ENCODE results near the gene OOSP3.

OOSP3 gene

GRCh38 chr11:59938718-59939117 is 60.1 kb downstream of the OOSP3 start:
- DNase-seq = no peak
- no peaks in the 10 kb centered on the region for H3K27me3 ChIP-seq (replicated peaks; ENCODE audit: control insufficient read depth, insufficient read depth, low read length, poor library complexity, severe bottlenecking)
- no peaks in the 10 kb centered on the region for H3K4me1 ChIP-seq (ENCODE audit: control insufficient read depth, insufficient read depth, low read length, poor library complexity, severe bottlenecking)
- no peaks in the 10 kb centered on the region for H3K36me3 ChIP-seq (ENCODE audit: control insufficient read depth, insufficient read depth, low read length)
- no peak overlapping the region for H3K4me3 ChIP-seq (ENCODE audit: insufficient read depth, low read depth, low read length, poor library complexity, severe bottlenecking)
- no peak overlapping the region for H3K27ac ChIP-seq (ENCODE audit: insufficient read depth, low read length, poor library complexity, severe bottlenecking)
- H3K9me3 ChIP-seq (ENCODE audit: control insufficient read depth, low read length) = no peaks in the 10 kb centered on the region

DNA sequence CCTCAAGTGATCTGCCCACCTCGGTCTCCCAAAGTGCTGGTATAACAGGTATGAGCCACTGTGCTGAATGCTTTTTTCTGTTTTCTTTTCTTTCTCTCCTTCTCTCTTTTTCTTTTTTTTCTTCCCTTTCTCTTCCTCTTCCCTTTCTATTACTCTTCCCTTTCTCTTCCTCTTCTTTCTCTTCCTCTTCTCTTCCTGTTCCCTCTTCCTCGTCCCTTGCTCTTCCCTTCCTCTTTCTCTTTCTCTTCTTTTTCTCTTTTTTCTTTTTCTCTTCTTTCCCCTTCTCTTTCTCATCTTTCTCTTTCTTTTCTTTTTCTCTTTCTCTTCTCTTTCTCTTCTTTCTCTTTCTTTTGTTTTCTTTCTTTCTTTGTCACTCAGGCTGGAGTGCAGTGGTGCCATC is 60.9 kb downstream of the OOSP3 start:
- H3K9me3 ChIP-seq (ENCODE audit: control insufficient read depth, low read length) = no peaks in the 10 kb centered on the region
- H3K27me3 ChIP-seq (replicated peaks; ENCODE audit: control insufficient read depth, insufficient read depth, low read length, poor library complexity, severe bottlenecking) = no peaks in the 10 kb centered on the region
- no peak overlapping the region for H3K4me3 ChIP-seq (ENCODE audit: insufficient read depth, low read depth, low read length, poor library complexity, severe bottlenecking)
- no peak overlapping the region for H3K27ac ChIP-seq (ENCODE audit: insufficient read depth, low read length, poor library complexity, severe bottlenecking)
- no peaks in the 10 kb centered on the region for H3K4me1 ChIP-seq (ENCODE audit: control insufficient read depth, insufficient read depth, low read length, poor library complexity, severe bottlenecking)
- no peak for DNase-seq
- H3K36me3 ChIP-seq (ENCODE audit: control insufficient read depth, insufficient read depth, low read length) = no peaks in the 10 kb centered on the region

DNA sequence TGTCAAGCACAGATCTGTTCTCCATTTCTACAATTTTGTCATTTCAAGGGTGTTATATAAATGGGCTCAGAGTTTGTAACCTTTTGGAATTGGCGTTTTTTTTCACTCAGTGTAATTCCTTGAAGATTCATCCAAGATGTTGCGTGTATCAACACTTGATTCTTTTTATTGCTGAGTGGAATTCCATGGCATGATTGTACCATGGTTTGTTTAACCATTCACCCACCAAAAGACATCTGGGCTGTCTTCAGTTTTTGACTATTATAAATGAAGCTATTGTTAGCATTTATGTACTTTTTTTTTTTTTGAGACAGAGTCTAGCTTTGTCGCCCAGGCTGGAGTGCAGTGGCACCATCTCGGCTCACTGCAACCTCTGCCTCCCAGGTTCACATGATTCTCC is 62.5 kb downstream of the OOSP3 start:
- H3K9me3 ChIP-seq (ENCODE audit: control insufficient read depth, low read length) = no peaks in the 10 kb centered on the region
- no peak overlapping the region for H3K4me3 ChIP-seq (ENCODE audit: insufficient read depth, low read depth, low read length, poor library complexity, severe bottlenecking)
- H3K27me3 ChIP-seq (replicated peaks; ENCODE audit: control insufficient read depth, insufficient read depth, low read length, poor library complexity, severe bottlenecking) = no peaks in the 10 kb centered on the region
- no peaks in the 10 kb centered on the region for H3K4me1 ChIP-seq (ENCODE audit: control insufficient read depth, insufficient read depth, low read length, poor library complexity, severe bottlenecking)
- no peaks in the 10 kb centered on the region for H3K36me3 ChIP-seq (ENCODE audit: control insufficient read depth, insufficient read depth, low read length)
- DNase-seq = no peak
- H3K27ac ChIP-seq (ENCODE audit: insufficient read depth, low read length, poor library complexity, severe bottlenecking) = no peak overlapping the region

DNA sequence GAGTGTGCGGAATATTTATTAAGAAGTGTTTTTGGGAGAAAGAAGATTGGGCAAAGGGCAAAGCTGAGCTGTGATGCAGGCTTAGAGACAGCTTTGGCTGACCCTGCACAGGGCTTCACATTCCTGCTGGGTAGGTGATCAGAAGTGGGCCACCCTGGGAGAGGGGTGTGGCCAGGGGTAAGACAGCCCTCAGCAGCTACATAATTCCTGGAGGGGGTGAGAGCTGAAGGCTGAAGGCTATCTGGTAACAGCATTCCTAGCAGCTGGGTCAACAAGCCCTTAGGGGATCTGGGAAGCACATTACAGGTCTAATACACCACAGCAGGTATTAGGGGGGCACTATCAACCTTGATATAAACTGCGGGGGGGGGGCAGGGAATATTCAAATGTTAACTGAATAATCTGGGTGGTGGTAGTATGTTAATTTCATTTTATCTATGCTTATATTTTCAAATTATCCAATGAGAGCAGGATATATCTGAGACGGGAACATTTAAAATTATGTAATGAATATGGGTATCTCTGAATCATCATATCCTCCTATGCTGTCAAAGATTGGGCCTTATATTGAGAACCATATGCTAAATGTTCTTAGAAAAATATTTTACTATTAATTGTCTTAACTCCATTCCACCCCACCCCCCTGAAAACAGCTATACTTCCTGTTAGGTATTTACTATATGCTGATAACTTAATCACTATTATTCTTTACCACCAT is 65.6 kb downstream of the OOSP3 start:
- Histone ChIP-seq H3K4me3 (ENCODE audit: insufficient read depth, low read depth, low read length, poor library complexity, severe bottlenecking) (no peak overlapping the region), H3K27ac (ENCODE audit: insufficient read depth, low read length, poor library complexity, severe bottlenecking) (no peak overlapping the region), H3K9me3 (ENCODE audit: control insufficient read depth, low read length) (no peaks in the 10 kb centered on the region), H3K4me1 (ENCODE audit: control insufficient read depth, insufficient read depth, low read length, poor library complexity, severe bottlenecking) (no peaks in the 10 kb centered on the region), H3K36me3 (ENCODE audit: control insufficient read depth, insufficient read depth, low read length) (no peaks in the 10 kb centered on the region), H3K27me3 (replicated peaks; ENCODE audit: control insufficient read depth, insufficient read depth, low read length, poor library complexity, severe bottlenecking) (no peaks in the 10 kb centered on the region)
- DNase-seq = no peak

- Histone ChIP-seq H3K4me3 (ENCODE audit: insufficient read depth, low read depth, low read length, poor library complexity, severe bottlenecking) (no peak overlapping the region), H3K36me3 (ENCODE audit: control insufficient read depth, insufficient read depth, low read length) (no peaks in the 10 kb centered on the region), H3K27ac (ENCODE audit: insufficient read depth, low read length, poor library complexity, severe bottlenecking) (no peak overlapping the region), H3K4me1 (ENCODE audit: control insufficient read depth, insufficient read depth, low read length, poor library complexity, severe bottlenecking) (no peaks in the 10 kb centered on the region), H3K9me3 (ENCODE audit: control insufficient read depth, low read length) (no peaks in the 10 kb centered on the region), H3K27me3 (replicated peaks; ENCODE audit: control insufficient read depth, insufficient read depth, low read length, poor library complexity, severe bottlenecking) (no peaks in the 10 kb centered on the region)
- DNase-seq = no peak
These were observed 66.1 kb downstream of the OOSP3 start for GRCh38 chr11:59944720-59945119.

All from effector memory CD4-positive, alpha-beta T cell (primary cell).